HepG2 (cell line): ENCODE results near the gene CDK3. TPM values are rescaled to one million over a fixed set of nuclear protein-coding genes. Genes with fewer than 3 reads are reported as not detected.
A peak's percentile ranks its signal among the peaks of the same experiment; 100 is the strongest.

Source experiments
- ARID5B ChIP-seq: IDR thresholded peaks from 2 replicates; pipeline ENCODE4 v1.4.0; 2020; ENCODE audit warnings: mild to moderate bottlenecking, missing genetic modification reagents
- ARNTL ChIP-seq: sonication (generic); formaldehyde crosslinking; IDR thresholded peaks from 2 replicates; pipeline ENCODE4 v1.4.0; 2020; ENCODE audit warnings: mild to moderate bottlenecking, missing genetic modification reagents
- CBX2 ChIP-seq, 2 experiments: fragments of 200-600 bp in 1 of 2; sonication (generic); formaldehyde crosslinking in 1 of 2; IDR thresholded peaks; 2 replicates each; pipeline versions ENCODE4 v1.7.0 to v1.8.1; 2018 to 2022; ENCODE audit warnings: low read depth in 2 of 2, low read length in 1 of 2, mild to moderate bottlenecking in 1 of 2, missing genetic modification reagents in 1 of 2
- HDAC1 ChIP-seq: sonication (generic); formaldehyde crosslinking; IDR thresholded peaks from 2 replicates; pipeline ENCODE4 v1.5.1; 2020; ENCODE audit warnings: mild to moderate bottlenecking, missing genetic modification reagents
- KLF11 ChIP-seq: IDR thresholded peaks from 2 replicates; pipeline ENCODE4 v1.6.1; 2016; ENCODE audit warnings: missing compliant biosample characterization
- MXD4 ChIP-seq: IDR thresholded peaks from 2 replicates; pipeline ENCODE4 v1.6.1; 2016; ENCODE audit warnings: mild to moderate bottlenecking, missing biosample characterization, missing genetic modification reagents
- ONECUT2 ChIP-seq: sonication (generic); formaldehyde crosslinking; IDR thresholded peaks from 2 replicates; pipeline ENCODE4 v1.4.0; 2020; ENCODE audit warnings: missing genetic modification reagents
- RBM39 ChIP-seq: fragments of 200-400 bp; formaldehyde crosslinking; IDR thresholded peaks from one replicate; pipeline ENCODE4 v1.6.1; 2018; ENCODE audit warnings: antibody characterized with exemption, mild to moderate bottlenecking, low read depth, low read length; ENCODE audit not compliant: poor library complexity, severe bottlenecking
- SNAPC2 ChIP-seq: sonication (generic); formaldehyde crosslinking; IDR thresholded peaks from 2 replicates; pipeline ENCODE4 v1.8.1; 2022; ENCODE audit warnings: mild to moderate bottlenecking, missing genetic modification reagents
- SOX13 ChIP-seq, 3 experiments: fragments of 450-650 bp in 1 of 3; sonication (generic) in 1 of 3; formaldehyde crosslinking in 1 of 3; IDR thresholded peaks in 2 of 3; conservative IDR thresholded peaks in 1 of 3; 2 replicates each; pipeline versions ENCODE4 v1.5.0 to v1.6.1; 2016 to 2020; ENCODE audit warnings: antibody characterized with exemption in 1 of 3, mild to moderate bottlenecking in 1 of 3, missing compliant biosample characterization in 1 of 3, missing genetic modification reagents in 1 of 3, moderate library complexity in 1 of 3
- XRCC5 ChIP-seq: fragments of 200-400 bp; formaldehyde crosslinking; optimal IDR thresholded peaks from 2 replicates; pipeline ENCODE3; 2017; ENCODE audit warnings: mild to moderate bottlenecking, low read length
- ZNF317 ChIP-seq: sonication (generic); formaldehyde crosslinking; IDR thresholded peaks from 2 replicates; pipeline ENCODE4 v1.5.0; 2020; ENCODE audit warnings: mild to moderate bottlenecking, missing genetic modification reagents
- ZNF430 ChIP-seq: sonication (generic); formaldehyde crosslinking; IDR thresholded peaks from 2 replicates; pipeline ENCODE4 v1.9.0; 2021; ENCODE audit warnings: mild to moderate bottlenecking, missing genetic modification reagents
- ZNF484 ChIP-seq: sonication (generic); formaldehyde crosslinking; IDR thresholded peaks from 2 replicates; pipeline ENCODE4 v1.5.1; 2020; ENCODE audit warnings: mild to moderate bottlenecking, low read depth, missing genetic modification reagents, borderline replicate concordance
- ZNF768 ChIP-seq: sonication (generic); formaldehyde crosslinking; IDR thresholded peaks from 2 replicates; pipeline ENCODE4 v1.4.0; 2020; ENCODE audit warnings: missing genetic modification reagents
- polyA plus RNA-seq, 8 experiments: library from polyadenylated mRNA; depleted of rRNA in 3 of 8; stranded (reverse) in 7 of 8; unstranded in 1 of 8; fragments of >200 nt; fragmentation: Illumina TruSeq in 4 of 8; extraction: Trizol in 4 of 8; gene quantifications; 2 replicates each; pipeline versions ENCODE4 v1.2.1 to v1.2.3, GENCODE V29; 2011 to 2016; ENCODE audit warnings: low read depth in 4 of 8, missing spikeins in 1 of 8, mixed read lengths in 1 of 8; ENCODE audit not compliant: insufficient read depth in 1 of 8
- total RNA-seq, 5 experiments: library from RNA; depleted of rRNA; stranded (reverse); fragments of >200 nt; fragmentation: Illumina TruSeq; extraction: Trizol; gene quantifications; 2 replicates each; pipeline ENCODE4 v1.2.3, GENCODE V29; 2016; ENCODE audit warnings: low read depth in 1 of 5
- TF ChIP-seq, protein P1 (sequence below): sonication (generic); formaldehyde crosslinking; IDR thresholded peaks from 2 replicates; pipeline ENCODE4 v1.4.0; 2020; ENCODE audit warnings: missing genetic modification reagents, mild to moderate bottlenecking, borderline replicate concordance
- TF ChIP-seq, protein P2 (sequence below): IDR thresholded peaks from 2 replicates; pipeline ENCODE4 v1.6.1; 2012; ENCODE audit warnings: inconsistent platforms
- TF ChIP-seq, protein P3 (sequence below), 2 experiments: fragments of 450-650 bp in 1 of 2; sonication (generic) in 1 of 2; formaldehyde crosslinking; IDR thresholded peaks; 2 replicates each; pipeline versions ENCODE4 v1.5.0 to v1.8.0; 2020 to 2022; ENCODE audit warnings: mild to moderate bottlenecking in 1 of 2, missing genetic modification reagents in 1 of 2

The CDK3 gene
- total and polyA plus RNA-seq, 2 of the 13 experiments (the other 11 are each of a cell fraction or from before 2014, with no cell fraction given), result 5.8 to 11.4 TPM

DNA sequence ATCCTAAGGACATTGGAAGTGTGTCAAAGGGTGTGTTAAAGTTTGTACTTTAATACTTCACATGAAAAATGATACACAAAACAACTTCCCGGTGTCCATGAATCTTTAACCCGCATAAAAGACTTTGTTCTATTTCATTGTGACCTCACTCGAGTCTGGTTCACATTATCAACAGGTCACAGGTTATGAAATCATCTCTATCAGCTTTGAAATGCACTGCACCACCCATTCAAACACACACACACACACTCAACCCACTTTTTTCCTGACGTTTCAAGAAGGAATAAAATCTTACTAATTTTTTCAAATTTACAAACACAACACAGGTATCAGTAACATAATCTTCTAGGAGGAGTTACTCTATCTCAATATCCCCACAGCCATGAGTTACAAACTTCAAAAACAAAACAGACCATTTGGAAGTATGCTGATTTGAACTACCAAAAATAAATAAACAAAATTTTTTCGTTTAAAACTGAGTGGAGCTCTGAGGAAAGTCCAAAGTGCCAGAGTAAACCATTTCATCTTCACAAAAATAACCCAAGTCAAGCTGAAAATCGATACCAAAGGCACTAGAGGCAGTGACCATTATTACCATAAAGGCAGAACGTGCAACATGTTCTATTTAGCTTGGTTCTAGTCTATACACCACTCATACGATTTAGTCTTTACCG is 24.3 kb upstream of the CDK3 start (continued):
- TF ChIP-seq, protein P1, sequence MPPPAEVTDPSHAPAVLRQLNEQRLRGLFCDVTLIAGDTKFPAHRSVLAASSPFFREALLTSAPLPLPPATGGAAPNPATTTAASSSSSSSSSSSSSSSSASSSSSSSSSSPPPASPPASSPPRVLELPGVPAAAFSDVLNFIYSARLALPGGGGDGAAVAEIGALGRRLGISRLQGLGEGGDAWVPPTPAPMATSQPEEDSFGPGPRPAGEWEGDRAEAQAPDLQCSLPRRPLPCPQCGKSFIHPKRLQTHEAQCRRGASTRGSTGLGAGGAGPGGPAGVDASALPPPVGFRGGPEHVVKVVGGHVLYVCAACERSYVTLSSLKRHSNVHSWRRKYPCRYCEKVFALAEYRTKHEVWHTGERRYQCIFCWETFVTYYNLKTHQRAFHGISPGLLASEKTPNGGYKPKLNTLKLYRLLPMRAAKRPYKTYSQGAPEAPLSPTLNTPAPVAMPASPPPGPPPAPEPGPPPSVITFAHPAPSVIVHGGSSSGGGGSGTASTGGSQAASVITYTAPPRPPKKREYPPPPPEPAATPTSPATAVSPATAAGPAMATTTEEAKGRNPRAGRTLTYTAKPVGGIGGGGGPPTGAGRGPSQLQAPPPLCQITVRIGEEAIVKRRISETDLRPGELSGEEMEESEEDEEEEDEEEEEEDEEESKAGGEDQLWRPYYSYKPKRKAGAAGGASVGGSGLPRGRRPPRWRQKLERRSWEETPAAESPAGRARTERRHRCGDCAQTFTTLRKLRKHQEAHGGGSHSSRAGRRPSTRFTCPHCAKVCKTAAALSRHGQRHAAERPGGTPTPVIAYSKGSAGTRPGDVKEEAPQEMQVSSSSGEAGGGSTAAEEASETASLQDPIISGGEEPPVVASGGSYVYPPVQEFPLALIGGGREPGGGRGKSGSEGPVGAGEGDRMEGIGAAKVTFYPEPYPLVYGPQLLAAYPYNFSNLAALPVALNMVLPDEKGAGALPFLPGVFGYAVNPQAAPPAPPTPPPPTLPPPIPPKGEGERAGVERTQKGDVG (CRISPR knock-in tag), result no peak
- TF ChIP-seq ZNF768 (CRISPR knock-in tag), result no peak
- no peak for TF ChIP-seq ZNF484
- TF ChIP-seq, protein P2, sequence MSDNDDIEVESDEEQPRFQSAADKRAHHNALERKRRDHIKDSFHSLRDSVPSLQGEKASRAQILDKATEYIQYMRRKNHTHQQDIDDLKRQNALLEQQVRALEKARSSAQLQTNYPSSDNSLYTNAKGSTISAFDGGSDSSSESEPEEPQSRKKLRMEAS, result 0 out of 2 replicates have a peak, but pooled peaks have one; percentile 26
- TF ChIP-seq CBX2 (IDR thresholded peaks at IDR 0.05; ENCODE audit: low read depth, low read length), result no peak
- no peak for TF ChIP-seq CBX2 (CRISPR knock-in tag; IDR thresholded peaks at IDR 0.05; ENCODE audit: low read depth)
- peak; percentile 78 for TF ChIP-seq ARID5B (CRISPR knock-in tag)
- no peak for TF ChIP-seq ZNF430
- TF ChIP-seq MXD4 (CRISPR knock-in tag), result peak; percentile 16; the same call in 1 of the 2 replicates
- TF ChIP-seq, protein P3, sequence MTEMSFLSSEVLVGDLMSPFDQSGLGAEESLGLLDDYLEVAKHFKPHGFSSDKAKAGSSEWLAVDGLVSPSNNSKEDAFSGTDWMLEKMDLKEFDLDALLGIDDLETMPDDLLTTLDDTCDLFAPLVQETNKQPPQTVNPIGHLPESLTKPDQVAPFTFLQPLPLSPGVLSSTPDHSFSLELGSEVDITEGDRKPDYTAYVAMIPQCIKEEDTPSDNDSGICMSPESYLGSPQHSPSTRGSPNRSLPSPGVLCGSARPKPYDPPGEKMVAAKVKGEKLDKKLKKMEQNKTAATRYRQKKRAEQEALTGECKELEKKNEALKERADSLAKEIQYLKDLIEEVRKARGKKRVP (CRISPR knock-in tag; IDR thresholded peaks at IDR 0.05), result peak in 1 of 2 experiments; percentile 39; a peak in 2 of 4 replicates
- 0 out of 2 replicates have a peak, but pooled peaks have one; percentile 1 for TF ChIP-seq KLF11
- no peak for TF ChIP-seq XRCC5
- TF ChIP-seq ZNF317, result no peak
- TF ChIP-seq SOX13 (IDR thresholded peaks at IDR 0.05), result peak; percentile 62; the same call in 1 of the 2 replicates
- TF ChIP-seq SOX13 (CRISPR knock-in tag; conservative IDR thresholded peaks at IDR 0.05 in 1 of 2, IDR thresholded peaks at IDR 0.05 in 1 of 2), result peak in 1 of 2 experiments; percentile 83; a peak in 2 of 4 replicates
- peak; percentile 99 for TF ChIP-seq ONECUT2
- peak; percentile 69 for TF ChIP-seq HDAC1 (CRISPR knock-in tag)
- peak; percentile 48; the same call in 1 of the 2 replicates for TF ChIP-seq ARNTL
- no peak for TF ChIP-seq RBM39
- 0 out of 2 replicates have a peak, but pooled peaks have one; percentile 28 for TF ChIP-seq SNAPC2 (CRISPR knock-in tag)
